Measurements from ENCODE around the gene MTHFD1L.

Gene MTHFD1L

GRCh38 chr6:150981095-150981494, 115.6 kb downstream of the MTHFD1L start:
- no peaks in the 10 kb centered on the region for H3K9me3 ChIP-seq (ENCODE audit: control insufficient read depth, insufficient read depth, low read length)
- no peak overlapping the region for H3K4me3 ChIP-seq (ENCODE audit: low read depth, low read length)
- no peaks in the 10 kb centered on the region for H3K36me3 ChIP-seq (ENCODE audit: control insufficient read depth, insufficient read depth, low read length)
- no peaks in the 10 kb centered on the region for H3K4me1 ChIP-seq (ENCODE audit: control insufficient read depth, insufficient read depth, low read length)
- no peaks in the 10 kb centered on the region for H3K27me3 ChIP-seq (ENCODE audit: control insufficient read depth, insufficient read depth, low read length)
- no peak overlapping the region for H3K9ac ChIP-seq (ENCODE audit: low read depth, low read length)

- no peaks in the 10 kb centered on the region for H3K36me3 ChIP-seq (ENCODE audit: control insufficient read depth, insufficient read depth, low read length)
- no peaks in the 10 kb centered on the region for H3K27me3 ChIP-seq (ENCODE audit: control insufficient read depth, insufficient read depth, low read length)
- H3K9ac ChIP-seq (ENCODE audit: low read depth, low read length): no peak overlapping the region
- no peak overlapping the region for H3K4me3 ChIP-seq (ENCODE audit: low read depth, low read length)
- no peaks in the 10 kb centered on the region for H3K4me1 ChIP-seq (ENCODE audit: control insufficient read depth, insufficient read depth, low read length)
- no peaks in the 10 kb centered on the region for H3K9me3 ChIP-seq (ENCODE audit: control insufficient read depth, insufficient read depth, low read length)
Observed at GRCh38 chr6:150981669-150982068, 116.2 kb downstream of the MTHFD1L start.

- H3K4me3 ChIP-seq (ENCODE audit: low read depth, low read length): no peak overlapping the region
- H3K4me1 ChIP-seq (ENCODE audit: control insufficient read depth, insufficient read depth, low read length): no peaks in the 10 kb centered on the region
- H3K9ac ChIP-seq (ENCODE audit: low read depth, low read length): no peak overlapping the region
- H3K27me3 ChIP-seq (ENCODE audit: control insufficient read depth, insufficient read depth, low read length): no peaks in the 10 kb centered on the region
- H3K36me3 ChIP-seq (ENCODE audit: control insufficient read depth, insufficient read depth, low read length): no peaks in the 10 kb centered on the region
- H3K9me3 ChIP-seq (ENCODE audit: control insufficient read depth, insufficient read depth, low read length): no peaks in the 10 kb centered on the region
Observed at GRCh38 chr6:150987371-150987828, 121.9 kb downstream of the MTHFD1L start.

- no peaks in the 10 kb centered on the region for H3K36me3 ChIP-seq (ENCODE audit: control insufficient read depth, insufficient read depth, low read length)
- H3K9ac ChIP-seq (ENCODE audit: low read depth, low read length): no peak overlapping the region
- no peaks in the 10 kb centered on the region for H3K4me1 ChIP-seq (ENCODE audit: control insufficient read depth, insufficient read depth, low read length)
- H3K27me3 ChIP-seq (ENCODE audit: control insufficient read depth, insufficient read depth, low read length): no peaks in the 10 kb centered on the region
- H3K4me3 ChIP-seq (ENCODE audit: low read depth, low read length): no peak overlapping the region
- no peaks in the 10 kb centered on the region for H3K9me3 ChIP-seq (ENCODE audit: control insufficient read depth, insufficient read depth, low read length)
Observed at GRCh38 chr6:150987855-150988464, 122.5 kb downstream of the MTHFD1L start.

GRCh38 chr6:150991487-150991886, 126.0 kb downstream of the MTHFD1L start:
- no peaks in the 10 kb centered on the region for H3K36me3 ChIP-seq (ENCODE audit: control insufficient read depth, insufficient read depth, low read length)
- no peak overlapping the region for H3K4me3 ChIP-seq (ENCODE audit: low read depth, low read length)
- H3K9me3 ChIP-seq (ENCODE audit: control insufficient read depth, insufficient read depth, low read length): no peaks in the 10 kb centered on the region
- no peaks in the 10 kb centered on the region for H3K4me1 ChIP-seq (ENCODE audit: control insufficient read depth, insufficient read depth, low read length)
- H3K9ac ChIP-seq (ENCODE audit: low read depth, low read length): no peak overlapping the region
- H3K27me3 ChIP-seq (ENCODE audit: control insufficient read depth, insufficient read depth, low read length): no peaks in the 10 kb centered on the region

- Histone ChIP-seq H3K9me3 (ENCODE audit: control insufficient read depth, insufficient read depth, low read length) (no peaks in the 10 kb centered on the region), H3K4me3 (ENCODE audit: low read depth, low read length) (no peak overlapping the region), H3K4me1 (ENCODE audit: control insufficient read depth, insufficient read depth, low read length) (no peaks in the 10 kb centered on the region), H3K36me3 (ENCODE audit: control insufficient read depth, insufficient read depth, low read length) (no peaks in the 10 kb centered on the region), H3K27me3 (ENCODE audit: control insufficient read depth, insufficient read depth, low read length) (no peaks in the 10 kb centered on the region), H3K9ac (ENCODE audit: low read depth, low read length) (no peak overlapping the region)
Observed at GRCh38 chr6:150992262-150992661, 126.8 kb downstream of the MTHFD1L start.

GRCh38 chr6:150992703-150993102, 127.2 kb downstream of the MTHFD1L start:
- no peaks in the 10 kb centered on the region for H3K36me3 ChIP-seq (ENCODE audit: control insufficient read depth, insufficient read depth, low read length)
- H3K9ac ChIP-seq (ENCODE audit: low read depth, low read length): no peak overlapping the region
- H3K4me1 ChIP-seq (ENCODE audit: control insufficient read depth, insufficient read depth, low read length): no peaks in the 10 kb centered on the region
- no peaks in the 10 kb centered on the region for H3K9me3 ChIP-seq (ENCODE audit: control insufficient read depth, insufficient read depth, low read length)
- no peak overlapping the region for H3K4me3 ChIP-seq (ENCODE audit: low read depth, low read length)
- no peaks in the 10 kb centered on the region for H3K27me3 ChIP-seq (ENCODE audit: control insufficient read depth, insufficient read depth, low read length)

- Histone ChIP-seq H3K4me3 (ENCODE audit: low read depth, low read length) (no peak overlapping the region), H3K9me3 (ENCODE audit: control insufficient read depth, insufficient read depth, low read length) (no peaks in the 10 kb centered on the region), H3K4me1 (ENCODE audit: control insufficient read depth, insufficient read depth, low read length) (no peaks in the 10 kb centered on the region), H3K36me3 (ENCODE audit: control insufficient read depth, insufficient read depth, low read length) (no peaks in the 10 kb centered on the region), H3K9ac (ENCODE audit: low read depth, low read length) (no peak overlapping the region), H3K27me3 (ENCODE audit: control insufficient read depth, insufficient read depth, low read length) (no peaks in the 10 kb centered on the region)
Observed at GRCh38 chr6:150993253-150993652, 127.8 kb downstream of the MTHFD1L start.

- H3K4me1 ChIP-seq (ENCODE audit: control insufficient read depth, insufficient read depth, low read length): no peaks in the 10 kb centered on the region
- no peak overlapping the region for H3K9ac ChIP-seq (ENCODE audit: low read depth, low read length)
- no peaks in the 10 kb centered on the region for H3K27me3 ChIP-seq (ENCODE audit: control insufficient read depth, insufficient read depth, low read length)
Observed at GRCh38 chr6:150994026-150994425, 128.5 kb downstream of the MTHFD1L start.

GRCh38 chr6:150996968-150997367, 131.5 kb downstream of the MTHFD1L start:
- H3K9ac ChIP-seq (ENCODE audit: low read depth, low read length): no peak overlapping the region
- H3K4me1 ChIP-seq (ENCODE audit: control insufficient read depth, insufficient read depth, low read length): no peaks in the 10 kb centered on the region
- no peaks in the 10 kb centered on the region for H3K27me3 ChIP-seq (ENCODE audit: control insufficient read depth, insufficient read depth, low read length)
- no peaks in the 10 kb centered on the region for H3K9me3 ChIP-seq (ENCODE audit: control insufficient read depth, insufficient read depth, low read length)
- no peaks in the 10 kb centered on the region for H3K36me3 ChIP-seq (ENCODE audit: control insufficient read depth, insufficient read depth, low read length)
- H3K4me3 ChIP-seq (ENCODE audit: low read depth, low read length): no peak overlapping the region

More at GRCh38 chr6:150994026-150994425, 128.5 kb downstream of the MTHFD1L start:
- no peaks in the 10 kb centered on the region for H3K9me3 ChIP-seq (ENCODE audit: control insufficient read depth, insufficient read depth, low read length)
- no peak overlapping the region for H3K4me3 ChIP-seq (ENCODE audit: low read depth, low read length)
- H3K36me3 ChIP-seq (ENCODE audit: control insufficient read depth, insufficient read depth, low read length): no peaks in the 10 kb centered on the region

GRCh38 chr6:150999107-150999506, 133.6 kb downstream of the MTHFD1L start:
- Histone ChIP-seq H3K36me3 (ENCODE audit: control insufficient read depth, insufficient read depth, low read length) (no peaks in the 10 kb centered on the region), H3K4me1 (ENCODE audit: control insufficient read depth, insufficient read depth, low read length) (no peaks in the 10 kb centered on the region), H3K27me3 (ENCODE audit: control insufficient read depth, insufficient read depth, low read length) (no peaks in the 10 kb centered on the region), H3K9me3 (ENCODE audit: control insufficient read depth, insufficient read depth, low read length) (no peaks in the 10 kb centered on the region), H3K9ac (ENCODE audit: low read depth, low read length) (no peak overlapping the region), H3K4me3 (ENCODE audit: low read depth, low read length) (no peak overlapping the region)

- H3K36me3 ChIP-seq (ENCODE audit: control insufficient read depth, insufficient read depth, low read length): no peaks in the 10 kb centered on the region
- H3K27me3 ChIP-seq (ENCODE audit: control insufficient read depth, insufficient read depth, low read length): no peaks in the 10 kb centered on the region
- peaks cover 3% of the 10 kb centered on the region for H3K4me1 ChIP-seq (ENCODE audit: control insufficient read depth, insufficient read depth, low read length)
- no peaks in the 10 kb centered on the region for H3K9me3 ChIP-seq (ENCODE audit: control insufficient read depth, insufficient read depth, low read length)
- H3K9ac ChIP-seq (ENCODE audit: low read depth, low read length): no peak overlapping the region
- no peak overlapping the region for H3K4me3 ChIP-seq (ENCODE audit: low read depth, low read length)
Observed at GRCh38 chr6:150999576-150999975, 134.1 kb downstream of the MTHFD1L start.
